K562 (cell line): ENCODE results near the gene DPH6.

Experiments
- GATA2 ChIP-seq: sonication (generic); formaldehyde crosslinking; IDR thresholded peaks from 2 replicates; pipeline ENCODE4 v1.4.0; 2020; ENCODE audit warnings: mild to moderate bottlenecking, missing genetic modification reagents
- ILF3 ChIP-seq: fragments of 450-650 bp; IDR thresholded peaks from 2 replicates; pipeline ENCODE4 v1.6.1; 2018; ENCODE audit warnings: antibody characterized with exemption, mild to moderate bottlenecking, moderate library complexity, borderline replicate concordance

GRCh38 chr15:35455201-35455600, 90.8 kb downstream of the DPH6 start:
- TF ChIP-seq ILF3 (no peak), GATA2 (no peak)
